PFSK-1 (cell line): Measurements from ENCODE around the gene TLE2.

Experiments used
- FOXP2 ChIP-seq: optimal IDR thresholded peaks from 2 replicates; pipeline ENCODE3; 2011; ENCODE audit warnings: borderline replicate concordance, control low read depth, inconsistent platforms; ENCODE audit not compliant: insufficient read depth; ENCODE audit errors: extremely low read length, extremely low read depth
- POLR2AphosphoS5 ChIP-seq: IDR thresholded peaks from 2 replicates; pipeline ENCODE4 v1.6.1; 2012; ENCODE audit warnings: low read depth, mild to moderate bottlenecking, control low read depth, low read length, moderate library complexity
- SIN3A ChIP-seq: IDR thresholded peaks from 2 replicates; pipeline ENCODE4 v1.6.1; 2012; ENCODE audit warnings: mild to moderate bottlenecking, low read length, moderate library complexity, borderline replicate concordance; ENCODE audit not compliant: insufficient read depth
- TAF1 ChIP-seq: IDR thresholded peaks from 2 replicates; pipeline ENCODE4 v1.6.1; 2012; ENCODE audit warnings: low read length, control low read depth, borderline replicate concordance; ENCODE audit not compliant: insufficient read depth
- TF ChIP-seq, protein P1 (sequence below), 2 experiments: IDR thresholded peaks; 2 replicates each; pipeline versions ENCODE4 v1.6.1 to v1.8.0; 2011 to 2012; ENCODE audit warnings: low read depth in 2 of 2, low read length in 2 of 2, control low read depth in 1 of 2, inconsistent platforms in 1 of 2, mild to moderate bottlenecking in 1 of 2, moderate library complexity in 1 of 2; ENCODE audit not compliant: insufficient read depth in 1 of 2

The TLE2 gene

DNA sequence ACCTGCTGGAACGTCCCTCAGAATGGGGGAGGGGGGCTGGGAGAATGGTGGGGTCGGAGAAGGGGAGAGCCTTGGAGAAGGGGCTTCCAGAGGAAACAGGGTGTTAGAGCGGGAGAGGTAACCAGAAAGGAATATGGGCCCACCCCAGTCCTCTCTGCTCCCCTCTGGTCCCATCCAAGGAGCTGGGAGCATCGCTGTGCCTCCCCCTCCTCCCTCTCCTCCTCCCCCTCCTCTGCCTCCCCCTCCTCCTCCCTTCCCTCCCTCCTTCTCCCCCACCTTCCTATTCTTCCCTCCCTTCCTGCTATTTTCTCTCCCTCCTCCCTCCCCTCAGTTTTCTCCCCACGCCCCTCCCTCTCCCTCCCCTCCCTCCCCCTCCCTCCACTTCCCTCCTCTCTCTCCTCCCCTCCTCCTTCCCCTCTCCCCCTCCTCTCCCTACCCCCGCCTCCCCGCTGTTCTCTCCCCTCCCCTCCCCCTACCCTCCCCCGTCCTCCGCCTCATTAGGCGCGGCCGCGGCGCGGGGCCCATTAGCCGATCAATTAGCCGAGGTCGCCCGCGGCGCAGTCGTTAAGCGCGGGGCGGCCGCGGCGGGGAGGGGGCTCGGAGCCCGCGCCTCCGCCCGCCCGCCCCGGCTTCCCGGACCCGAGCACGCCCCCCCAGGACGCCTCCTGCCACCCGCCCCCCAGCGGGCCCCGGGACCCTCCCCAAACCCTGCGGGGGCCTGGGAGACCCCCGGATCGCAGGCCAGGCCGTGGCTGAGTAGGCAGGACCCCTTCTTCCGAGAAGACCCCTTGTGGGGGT is 17.8 kb upstream of the TLE2 start:
- TF ChIP-seq, protein P1, sequence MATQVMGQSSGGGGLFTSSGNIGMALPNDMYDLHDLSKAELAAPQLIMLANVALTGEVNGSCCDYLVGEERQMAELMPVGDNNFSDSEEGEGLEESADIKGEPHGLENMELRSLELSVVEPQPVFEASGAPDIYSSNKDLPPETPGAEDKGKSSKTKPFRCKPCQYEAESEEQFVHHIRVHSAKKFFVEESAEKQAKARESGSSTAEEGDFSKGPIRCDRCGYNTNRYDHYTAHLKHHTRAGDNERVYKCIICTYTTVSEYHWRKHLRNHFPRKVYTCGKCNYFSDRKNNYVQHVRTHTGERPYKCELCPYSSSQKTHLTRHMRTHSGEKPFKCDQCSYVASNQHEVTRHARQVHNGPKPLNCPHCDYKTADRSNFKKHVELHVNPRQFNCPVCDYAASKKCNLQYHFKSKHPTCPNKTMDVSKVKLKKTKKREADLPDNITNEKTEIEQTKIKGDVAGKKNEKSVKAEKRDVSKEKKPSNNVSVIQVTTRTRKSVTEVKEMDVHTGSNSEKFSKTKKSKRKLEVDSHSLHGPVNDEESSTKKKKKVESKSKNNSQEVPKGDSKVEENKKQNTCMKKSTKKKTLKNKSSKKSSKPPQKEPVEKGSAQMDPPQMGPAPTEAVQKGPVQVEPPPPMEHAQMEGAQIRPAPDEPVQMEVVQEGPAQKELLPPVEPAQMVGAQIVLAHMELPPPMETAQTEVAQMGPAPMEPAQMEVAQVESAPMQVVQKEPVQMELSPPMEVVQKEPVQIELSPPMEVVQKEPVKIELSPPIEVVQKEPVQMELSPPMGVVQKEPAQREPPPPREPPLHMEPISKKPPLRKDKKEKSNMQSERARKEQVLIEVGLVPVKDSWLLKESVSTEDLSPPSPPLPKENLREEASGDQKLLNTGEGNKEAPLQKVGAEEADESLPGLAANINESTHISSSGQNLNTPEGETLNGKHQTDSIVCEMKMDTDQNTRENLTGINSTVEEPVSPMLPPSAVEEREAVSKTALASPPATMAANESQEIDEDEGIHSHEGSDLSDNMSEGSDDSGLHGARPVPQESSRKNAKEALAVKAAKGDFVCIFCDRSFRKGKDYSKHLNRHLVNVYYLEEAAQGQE (IDR thresholded peaks at IDR 0.05; ENCODE audit: insufficient read depth in 1 of 2, low read depth in 2 of 2, low read length in 2 of 2): no peak
- TF ChIP-seq POLR2AphosphoS5: no peak
- no peak for TF ChIP-seq TAF1
- no peak for TF ChIP-seq SIN3A
- TF ChIP-seq FOXP2: no peak

DNA sequence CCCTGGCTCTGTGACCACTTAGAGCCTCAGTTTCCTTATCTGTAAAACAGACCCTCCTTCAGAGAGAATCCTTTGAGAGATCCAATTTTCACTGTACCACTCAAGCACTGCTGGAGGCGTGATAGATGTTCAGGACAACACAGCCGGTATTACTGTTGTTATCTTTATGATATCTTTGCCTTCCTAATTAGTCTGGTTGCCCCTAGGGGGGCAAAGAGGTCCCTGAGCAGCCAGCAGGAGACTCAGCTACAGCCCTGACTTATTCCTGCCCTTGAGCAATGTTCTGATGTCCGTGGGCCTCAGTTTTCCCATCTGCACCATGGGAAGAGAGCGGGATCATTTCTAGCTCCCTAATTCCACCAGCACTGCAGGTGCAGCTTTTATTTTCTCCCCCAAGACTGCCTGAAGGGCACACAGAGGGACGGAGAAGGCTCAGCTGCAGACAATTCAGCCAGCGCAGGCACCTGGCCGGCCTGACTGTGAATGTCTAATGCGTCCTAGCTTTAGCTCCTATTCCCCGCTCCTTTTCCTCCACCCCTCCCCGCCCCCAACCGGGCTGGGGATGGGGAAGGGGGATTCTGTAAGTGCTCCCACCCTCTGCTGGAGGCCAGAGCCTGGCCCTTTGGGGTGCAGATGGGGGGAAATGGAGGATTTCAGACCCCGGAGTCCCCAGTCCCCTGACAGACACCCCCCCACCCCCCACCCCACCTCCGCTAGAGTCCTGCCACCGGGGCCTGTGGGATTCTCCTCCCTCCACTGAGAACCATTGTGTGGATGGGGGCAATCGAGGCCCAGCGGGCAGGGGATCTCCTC is 17.0 kb upstream of the TLE2 start:
- TF ChIP-seq TAF1 (no peak), FOXP2 (no peak), SIN3A (no peak), POLR2AphosphoS5 (no peak)
- TF ChIP-seq, protein P1 (IDR thresholded peaks at IDR 0.05; ENCODE audit: insufficient read depth in 1 of 2, low read depth in 2 of 2, low read length in 2 of 2): no peak

DNA sequence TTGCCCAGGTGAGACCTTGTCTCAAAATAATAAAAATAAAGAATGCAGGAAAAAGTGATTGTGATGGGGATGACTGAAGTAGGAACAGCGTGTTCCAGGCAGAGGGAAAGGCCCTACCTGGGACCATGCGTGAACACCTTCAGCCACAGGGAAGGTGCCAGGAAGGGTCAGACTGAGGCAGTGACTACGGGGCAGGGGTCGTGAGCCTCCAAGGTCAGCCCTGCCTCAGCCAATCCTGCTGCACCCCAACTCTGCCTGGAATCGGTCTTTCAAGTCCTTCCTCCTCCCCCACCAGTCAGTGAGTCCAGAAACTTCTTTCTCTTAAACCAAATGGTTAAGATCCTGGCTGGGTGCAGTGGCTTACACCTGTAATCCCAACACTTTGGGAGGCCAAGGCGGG is 16.1 kb upstream of the TLE2 start:
- no peak for TF ChIP-seq FOXP2
- TF ChIP-seq, protein P1 (IDR thresholded peaks at IDR 0.05; ENCODE audit: insufficient read depth in 1 of 2, low read depth in 2 of 2, low read length in 2 of 2): no peak
- no peak for TF ChIP-seq POLR2AphosphoS5
- TF ChIP-seq SIN3A: no peak
- TF ChIP-seq TAF1: no peak

DNA sequence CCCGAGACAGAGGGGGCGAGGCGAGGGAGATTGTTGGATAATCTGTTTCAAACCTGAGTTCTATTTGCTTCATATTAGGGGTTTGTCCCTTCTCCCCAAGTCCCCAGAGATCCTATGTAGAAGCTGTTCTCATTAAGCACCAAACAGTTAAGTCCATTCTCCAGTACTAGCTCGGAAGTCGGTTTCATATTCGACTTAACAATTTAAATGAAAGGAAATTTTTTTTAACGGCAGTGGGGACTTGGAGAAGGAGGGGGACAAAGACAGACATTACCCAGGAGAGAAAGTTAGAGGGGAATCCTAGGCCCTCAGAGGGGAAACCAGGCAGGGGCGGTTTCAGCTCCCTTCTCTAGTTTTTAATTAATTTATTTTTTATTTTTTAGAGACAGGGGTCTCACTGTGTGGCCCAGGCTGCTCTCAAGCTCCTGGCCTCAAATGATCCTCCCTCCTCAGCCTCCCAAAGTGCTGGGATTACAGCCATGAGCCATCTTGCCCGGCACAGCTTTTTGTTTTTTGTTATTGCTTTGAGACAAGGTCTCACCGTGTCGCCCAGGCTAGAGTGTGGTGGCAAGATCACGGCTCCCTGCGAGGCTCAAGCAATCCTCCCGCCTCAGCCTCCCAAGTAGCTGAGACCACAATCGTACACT is 13.7 kb upstream of the TLE2 start:
- TF ChIP-seq, protein P1 (IDR thresholded peaks at IDR 0.05; ENCODE audit: insufficient read depth in 1 of 2, low read depth in 2 of 2, low read length in 2 of 2): no peak
- TF ChIP-seq SIN3A (no peak), POLR2AphosphoS5 (no peak), TAF1 (no peak), FOXP2 (no peak)
